Embryonic facial prominence (tissue), 1 donor: ENCODE data around the gene SLC25A15.
"Not testable (repeated sequence)": the region's sequence is repeated elsewhere in the genome, so short reads cannot be mapped to it uniquely, and the experiment has no call there.

Experiments used
- DNase-seq: peaks from one replicate; pipeline ENCODE4 v3.0.0-alpha.2; 2016; ENCODE audit errors: extremely low spot score

Gene SLC25A15

DNA sequence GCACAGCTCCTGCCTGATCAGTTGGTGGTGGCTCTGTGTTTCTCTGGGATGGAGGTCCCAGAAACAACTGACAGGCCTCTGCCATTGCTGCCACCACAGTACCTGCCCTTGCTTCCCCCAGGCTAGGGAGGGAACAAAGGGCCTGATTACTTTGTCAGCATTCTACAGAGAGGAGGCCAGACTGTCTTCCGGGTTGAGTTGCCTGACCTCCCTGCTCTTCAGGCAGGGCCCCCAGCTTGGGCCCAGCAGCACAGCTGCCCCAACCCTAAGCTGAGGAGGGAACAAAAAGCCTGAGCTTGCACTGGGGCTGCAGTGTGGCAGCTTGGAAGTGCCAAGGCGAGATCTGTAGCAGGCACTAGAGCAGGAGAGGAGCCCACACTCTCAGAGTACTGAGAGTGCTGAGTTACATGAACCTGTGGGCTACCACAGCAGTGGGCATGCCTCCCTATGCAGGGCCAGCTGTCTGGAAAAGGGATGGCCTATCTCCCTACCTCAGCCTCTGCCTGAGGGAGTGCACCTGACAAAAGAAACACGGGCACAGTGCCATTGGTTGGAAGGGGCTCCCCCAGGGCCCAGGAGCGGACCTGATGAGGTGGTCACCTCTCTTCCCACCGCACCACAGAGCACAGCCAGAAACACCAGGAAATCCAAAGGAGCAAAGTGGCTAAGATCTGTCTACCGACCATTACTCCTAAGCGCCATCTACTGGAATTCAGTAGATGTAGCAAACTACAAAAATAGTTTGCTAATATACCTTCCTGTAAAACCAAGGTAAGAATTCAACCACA lies 24.4 kb downstream of the SLC25A15 start:
- DNase-seq, result no peak

DNA sequence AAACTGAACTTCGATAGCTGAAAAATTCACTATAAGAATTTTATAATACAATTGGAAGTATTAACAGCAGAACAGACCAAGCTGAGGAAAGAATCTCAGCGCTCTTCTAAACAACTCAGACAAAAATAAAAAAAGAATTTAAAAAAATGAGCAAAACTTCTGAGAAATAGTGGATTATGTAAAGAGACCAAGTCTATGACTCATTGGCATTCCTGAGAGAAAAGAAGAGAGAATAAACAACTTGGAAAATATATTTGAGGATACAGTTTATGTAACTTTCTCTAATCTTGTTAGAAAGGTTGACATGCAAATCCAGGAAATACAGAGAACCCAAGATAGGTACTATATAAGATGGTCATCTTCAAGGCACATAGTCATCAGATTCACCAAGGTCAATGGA lies 25.4 kb downstream of the SLC25A15 start:
- no peak for DNase-seq

DNA sequence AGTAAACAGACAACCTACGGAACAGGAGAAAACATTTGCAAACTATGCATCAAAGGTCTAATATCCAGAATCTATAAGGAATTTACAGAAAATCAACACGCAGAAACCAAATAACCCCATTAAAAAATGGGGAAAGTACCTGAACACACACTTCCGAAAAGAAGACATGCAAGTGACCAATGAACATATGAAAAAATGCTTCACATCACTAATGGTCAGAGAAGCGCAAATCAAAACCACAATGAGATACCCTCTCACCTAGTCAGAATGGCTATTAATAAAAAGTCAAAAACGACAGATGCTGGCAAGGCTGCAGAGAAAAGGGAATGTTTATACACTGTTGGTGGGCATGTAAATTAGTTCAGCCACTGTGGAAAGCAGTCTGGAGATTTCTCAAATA lies 29.5 kb downstream of the SLC25A15 start:
- DNase-seq, result no peak

DNA sequence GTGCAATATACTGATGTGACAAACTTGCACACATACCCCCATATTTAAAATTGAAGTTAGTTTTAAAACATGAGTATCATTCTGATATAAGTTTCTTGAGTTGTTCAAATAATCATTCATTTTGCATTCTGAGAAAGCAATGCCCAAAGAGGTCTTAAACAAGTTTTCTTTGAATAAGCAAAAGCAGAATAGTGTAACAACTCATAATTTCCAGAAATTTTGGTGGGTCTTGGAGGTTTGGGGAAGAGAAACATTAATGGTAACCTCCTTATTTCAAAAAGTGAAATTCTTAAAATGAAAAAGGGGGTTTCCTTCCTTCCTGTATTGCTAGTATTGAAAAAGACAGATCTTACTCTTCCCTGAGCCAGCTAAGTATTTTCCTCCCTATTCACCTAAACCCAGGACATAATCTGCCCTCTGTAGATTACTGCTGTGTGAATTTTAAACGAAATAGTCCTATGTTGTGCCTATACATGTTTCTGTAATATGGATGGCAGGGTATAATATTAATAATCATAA lies 30.4 kb downstream of the SLC25A15 start:
- no peak for DNase-seq

DNA sequence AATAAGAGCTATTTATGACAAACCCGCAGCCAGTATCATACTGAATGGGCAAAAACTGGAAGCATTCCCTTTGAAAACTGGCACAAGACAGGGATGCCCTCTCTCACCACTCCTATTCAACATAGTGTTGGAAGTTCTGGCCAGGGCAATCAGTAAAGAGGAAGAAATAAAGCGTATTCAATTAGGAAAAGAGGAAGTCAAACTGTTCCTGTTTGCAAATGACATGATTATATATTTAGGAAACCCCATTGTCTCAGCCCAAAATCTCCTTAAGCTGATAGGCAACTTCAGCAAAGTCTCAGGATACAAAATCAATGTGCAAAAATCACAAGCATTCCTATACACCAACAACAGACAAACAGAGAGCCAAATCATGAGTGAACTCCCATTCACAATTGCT lies 50.3 kb downstream of the SLC25A15 start:
- DNase-seq, result not testable (repeated sequence)

DNA sequence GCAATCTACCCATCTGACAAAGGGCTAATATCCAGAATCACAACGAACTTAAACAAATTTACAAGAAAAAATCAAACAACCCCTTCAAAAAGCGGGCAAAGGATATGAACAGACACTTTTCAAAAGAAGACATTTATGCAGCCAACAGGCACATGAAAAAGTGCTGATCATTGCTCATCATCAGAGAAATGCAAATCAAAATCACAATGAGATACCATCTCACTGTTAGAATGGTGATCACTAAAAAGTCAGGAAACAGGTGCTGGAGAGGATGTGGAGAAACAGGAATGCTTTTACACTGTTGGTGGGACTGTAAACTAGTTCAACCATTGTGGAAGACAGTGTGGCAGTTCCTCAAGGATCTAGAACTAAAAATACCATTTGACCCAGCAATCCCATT lies 51.5 kb downstream of the SLC25A15 start:
- not testable (repeated sequence) for DNase-seq
